ENCODE measurements around the gene RFXAP. TPM values are rescaled to one million over a fixed set of nuclear protein-coding genes. Genes with fewer than 3 reads are reported as not detected.
A peak's percentile ranks its signal among the peaks of the same experiment; 100 is the strongest.

The RFXAP gene
- total and polyA plus RNA-seq, 5 donors = 2.2 to 4.6 (median 3.8) TPM

- intact Hi-C loops (cut with DNase I) = no loop called here
- Histone ChIP-seq H3K27ac (ENCODE audit: low read length) (no peak overlapping the region), H3K4me3 (ENCODE audit: low read length) (no peak overlapping the region), H3K4me1 (ENCODE audit: control insufficient read depth, insufficient read depth, low read length) (peaks cover 6% of the 10 kb centered on the region), H3K27me3 (ENCODE audit: control insufficient read depth, insufficient read depth) (no peaks in the 10 kb centered on the region), H3K9me3 (ENCODE audit: control insufficient read depth, low read length) (no peaks in the 10 kb centered on the region)
- ATAC-seq (no peak), DNase-seq (no peak)
- WGBS = 45% methylated on average over 3 of the region's 3 CpGs
Measured at GRCh38 chr13:36840718-36841250, 21.8 kb downstream of the RFXAP start.

DNA sequence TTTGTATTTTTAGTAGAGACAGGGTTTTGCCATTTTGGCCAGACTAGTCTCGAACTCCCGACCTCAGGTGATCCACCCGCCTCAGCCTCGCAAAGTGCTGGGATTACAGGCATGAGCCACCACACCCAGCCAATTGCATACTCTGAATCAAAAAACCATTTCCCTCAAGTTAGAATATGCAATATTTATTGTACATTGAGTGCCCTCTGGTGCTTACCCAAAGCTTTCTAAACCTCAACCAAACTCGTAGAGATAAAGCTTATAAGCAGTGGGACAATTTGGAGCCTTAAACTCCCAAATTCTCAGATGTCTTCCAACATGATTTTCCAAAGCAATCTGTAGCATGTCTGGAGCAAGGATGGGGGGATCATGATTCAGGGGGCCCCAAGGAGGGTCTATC, 22.4 kb downstream of the RFXAP start:
- no peak overlapping the region for H3K4me3 ChIP-seq (ENCODE audit: low read length)
- no peak overlapping the region for H3K27ac ChIP-seq (ENCODE audit: low read length)
- DNase-seq (no peak), ATAC-seq (no peak)
- WGBS = 86% methylated on average over 5 of the region's 5 CpGs
- intact Hi-C loops (cut with DNase I) = no loop called here
- H3K9me3 ChIP-seq (ENCODE audit: control insufficient read depth, low read length) = no peaks in the 10 kb centered on the region
- H3K27me3 ChIP-seq (ENCODE audit: control insufficient read depth, insufficient read depth) = no peaks in the 10 kb centered on the region
- H3K4me1 ChIP-seq (ENCODE audit: control insufficient read depth, insufficient read depth, low read length) = peaks cover 6% of the 10 kb centered on the region

DNA sequence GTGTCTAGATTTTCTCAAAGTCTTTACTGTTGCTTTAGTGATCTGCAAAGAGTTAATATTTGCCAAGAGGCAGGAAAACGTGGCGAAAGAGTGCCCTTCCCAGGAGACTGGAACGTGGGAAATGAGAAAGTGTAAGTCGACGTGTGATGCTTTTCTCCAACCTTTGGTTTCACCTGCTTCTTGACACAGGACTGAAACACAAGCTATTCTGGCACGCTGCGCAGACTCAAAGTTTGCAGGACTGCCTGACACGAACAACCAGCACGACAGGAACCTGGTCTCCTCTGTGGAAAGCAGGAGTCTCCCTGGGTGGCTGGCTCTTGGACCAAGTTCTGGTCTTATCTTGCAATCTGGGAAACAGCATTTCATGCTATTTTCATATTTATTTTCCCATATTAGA, 28.6 kb downstream of the RFXAP start:
- DNase-seq (no peak), ATAC-seq (no peak)
- Histone ChIP-seq H3K4me3 (ENCODE audit: low read length) (no peak overlapping the region), H3K27ac (ENCODE audit: low read length) (no peak overlapping the region), H3K4me1 (ENCODE audit: control insufficient read depth, insufficient read depth, low read length) (peaks cover 3% of the 10 kb centered on the region), H3K9me3 (ENCODE audit: control insufficient read depth, low read length) (no peaks in the 10 kb centered on the region), H3K27me3 (ENCODE audit: control insufficient read depth, insufficient read depth) (no peaks in the 10 kb centered on the region)
- intact Hi-C loops (cut with DNase I) = no loop called here
- 44% methylated on average over 9 of the region's 9 CpGs for WGBS

DNA sequence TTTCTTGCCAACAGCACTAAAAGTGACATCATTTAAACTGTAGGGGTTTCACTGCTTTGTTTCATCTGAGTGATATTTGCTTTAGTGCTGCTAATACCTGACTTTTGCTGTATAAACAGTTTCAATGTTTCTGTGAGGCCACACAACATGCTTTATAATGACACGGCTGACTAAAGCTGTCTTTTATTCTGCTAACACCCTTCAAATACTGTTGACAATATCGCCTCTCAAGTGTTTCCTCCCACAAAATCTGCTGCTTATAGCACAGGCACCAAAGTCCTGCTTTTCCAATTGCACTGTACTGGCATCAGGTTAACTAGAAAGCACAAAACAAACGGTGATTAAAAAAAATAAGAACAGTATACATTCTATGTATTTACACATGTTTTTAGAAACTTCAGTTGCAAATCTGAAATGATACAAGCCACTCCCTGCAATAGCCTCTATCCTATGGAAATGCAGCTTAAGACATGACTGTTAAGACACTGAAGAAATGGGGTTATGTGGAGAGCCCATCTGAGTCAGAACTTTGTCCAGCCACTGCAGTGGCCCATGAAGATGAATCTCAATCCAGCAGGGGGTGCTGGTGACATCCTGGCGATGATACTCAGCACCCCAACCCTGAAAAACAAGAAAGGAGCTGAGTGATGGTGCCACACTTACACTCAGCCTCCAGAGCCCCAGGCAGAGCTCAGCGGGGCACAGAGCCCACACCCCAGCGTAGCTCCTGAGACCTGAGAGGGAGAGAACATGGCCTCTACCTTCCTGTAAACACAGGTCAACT, 29.4 kb downstream of the RFXAP start:
- Histone ChIP-seq H3K27ac (ENCODE audit: low read length) (no peak overlapping the region), H3K4me1 (ENCODE audit: control insufficient read depth, insufficient read depth, low read length) (peaks cover 3% of the 10 kb centered on the region), H3K9me3 (ENCODE audit: control insufficient read depth, low read length) (no peaks in the 10 kb centered on the region), H3K27me3 (ENCODE audit: control insufficient read depth, insufficient read depth) (no peaks in the 10 kb centered on the region), H3K4me3 (ENCODE audit: low read length) (no peak overlapping the region)
- 60% methylated on average over 6 of the region's 6 CpGs for WGBS
- ATAC-seq (peak; percentile 49 to 63), DNase-seq (no peak)
- intact Hi-C loops (cut with DNase I) = no loop called here

DNA sequence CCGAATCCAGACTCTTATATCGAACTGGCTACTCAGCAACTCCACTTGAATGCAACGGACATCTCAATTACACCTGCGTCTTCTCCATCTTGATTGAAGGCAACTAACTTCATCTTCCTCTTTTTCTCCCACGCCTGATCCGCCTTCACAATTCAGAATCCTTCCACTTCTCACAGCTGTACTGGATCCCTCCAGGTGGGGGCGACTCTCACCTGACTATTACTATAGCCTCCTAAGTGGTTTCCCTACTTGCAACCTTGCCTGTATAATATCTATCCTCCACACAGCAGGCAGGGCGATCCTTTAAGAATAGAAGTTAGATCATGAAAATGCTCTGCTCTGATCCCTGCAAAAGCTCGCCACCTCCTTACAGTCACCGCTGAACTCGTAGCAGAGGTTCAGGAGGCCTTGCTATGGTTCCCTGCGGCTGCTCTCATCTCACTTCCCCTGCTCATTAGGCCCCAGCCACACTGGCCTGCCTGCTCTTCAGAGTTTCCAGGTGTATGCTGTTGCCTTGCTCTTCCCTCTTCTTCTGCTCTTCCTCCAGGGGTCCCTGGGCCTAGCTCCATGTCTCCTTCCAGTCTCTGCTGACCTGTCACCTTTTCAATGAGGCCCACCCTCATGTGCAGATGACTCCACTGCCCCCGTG, 31.9 kb downstream of the RFXAP start:
- ATAC-seq (peak in 1 of 2 donors; percentile 35), DNase-seq (peak in 1 of 3 donors; percentile 46)
- no peak overlapping the region for H3K27ac ChIP-seq (ENCODE audit: low read length)
- H3K9me3 ChIP-seq (ENCODE audit: control insufficient read depth, low read length) = no peaks in the 10 kb centered on the region
- peaks cover 3% of the 10 kb centered on the region for H3K4me1 ChIP-seq (ENCODE audit: control insufficient read depth, insufficient read depth, low read length)
- H3K27me3 ChIP-seq (ENCODE audit: control insufficient read depth, insufficient read depth) = no peaks in the 10 kb centered on the region
- WGBS = 89% methylated on average over 13 of the region's 13 CpGs
- intact Hi-C loops (cut with DNase I) = loop anchor here in 1 of 4 donors (10.0 kb wide), 1 partner anchor 124 kb away; no protein-coding TSS in a partner anchor
- no peak overlapping the region for H3K4me3 ChIP-seq (ENCODE audit: low read length)

DNA sequence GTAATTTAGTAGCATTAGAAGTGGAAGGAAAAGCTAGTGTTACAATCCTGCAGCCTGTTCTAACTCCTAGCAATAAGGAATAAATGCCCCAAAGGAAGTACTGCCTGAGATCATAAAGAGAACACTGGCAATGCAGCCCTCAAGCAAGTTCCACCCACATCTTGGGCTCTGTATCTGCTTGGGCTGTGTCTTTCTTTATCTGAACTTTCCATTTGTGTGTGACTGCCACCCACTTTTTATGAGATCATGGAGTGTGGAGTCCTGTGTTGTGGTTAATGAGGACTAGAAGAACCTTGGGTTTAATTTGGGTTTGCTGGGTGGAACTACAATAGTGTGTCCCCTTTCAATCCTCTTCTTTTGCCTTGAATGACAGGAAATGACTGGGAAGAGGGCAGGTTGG, 38.2 kb downstream of the RFXAP start:
- peak; percentile 17 to 79 for ATAC-seq
- Histone ChIP-seq H3K9me3 (ENCODE audit: control insufficient read depth, low read length) (no peaks in the 10 kb centered on the region), H3K27me3 (ENCODE audit: control insufficient read depth, insufficient read depth) (no peaks in the 10 kb centered on the region), H3K4me3 (ENCODE audit: low read length) (no peak overlapping the region), H3K27ac (ENCODE audit: low read length) (no peak overlapping the region), H3K4me1 (ENCODE audit: control insufficient read depth, insufficient read depth, low read length) (no peaks in the 10 kb centered on the region)
- no peak for DNase-seq
- intact Hi-C loops (cut with DNase I) = loop anchor here in 2 of 4 donors (5.0 to 10.0 kb wide), 2 partner anchors 118 to 125 kb away; no protein-coding TSS in a partner anchor

DNA sequence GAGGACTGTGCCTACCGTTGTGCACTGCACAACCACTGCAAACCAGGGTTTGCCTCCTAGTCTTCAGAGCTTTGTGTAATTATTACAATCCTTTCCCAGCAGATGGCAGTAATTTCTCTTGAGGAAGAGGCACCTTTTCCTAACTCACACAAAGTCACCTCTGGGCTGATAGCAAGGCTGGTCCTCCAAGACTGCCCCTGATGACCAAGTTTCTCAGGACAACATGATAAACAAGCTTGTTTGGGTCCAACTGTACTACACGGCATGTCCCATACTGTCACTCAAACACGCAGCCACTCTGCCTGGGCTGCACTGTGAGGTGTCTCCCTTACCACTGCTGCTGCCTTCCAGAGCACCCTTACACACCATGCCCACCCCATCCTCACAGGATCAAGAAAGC, 39.3 kb downstream of the RFXAP start:
- intact Hi-C loops (cut with DNase I) = loop anchor here (2.0 to 10.0 kb wide), 3 partner anchors 117 to 124 kb away; no protein-coding TSS in a partner anchor
- DNase-seq (no peak), ATAC-seq (peak; percentile 65 to 67)
- no peaks in the 10 kb centered on the region for H3K4me1 ChIP-seq (ENCODE audit: control insufficient read depth, insufficient read depth, low read length)
- no peaks in the 10 kb centered on the region for H3K27me3 ChIP-seq (ENCODE audit: control insufficient read depth, insufficient read depth)
- no peak overlapping the region for H3K27ac ChIP-seq (ENCODE audit: low read length)
- H3K4me3 ChIP-seq (ENCODE audit: low read length) = no peak overlapping the region
- no peaks in the 10 kb centered on the region for H3K9me3 ChIP-seq (ENCODE audit: control insufficient read depth, low read length)
- 30% methylated on average over 3 of the region's 3 CpGs for WGBS

DNA sequence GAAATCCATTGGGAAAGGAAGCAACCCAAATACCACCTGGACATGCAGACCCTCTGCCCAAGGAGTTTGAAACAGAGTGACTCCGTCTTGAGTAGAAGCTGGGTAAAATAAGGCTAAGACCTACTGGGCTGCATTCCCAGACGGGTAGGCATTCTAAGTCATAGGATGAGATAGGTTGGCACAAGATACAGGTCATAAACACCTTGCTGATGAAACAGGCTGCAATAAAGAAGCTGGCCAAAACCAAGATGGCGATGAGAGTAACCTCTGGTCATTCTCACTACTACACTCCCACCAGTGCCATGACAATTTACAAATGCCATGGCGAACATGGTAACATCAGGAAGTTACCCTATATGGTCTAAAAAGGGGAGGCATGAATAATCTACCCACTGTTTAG, 40.2 kb downstream of the RFXAP start:
- Histone ChIP-seq H3K9me3 (ENCODE audit: control insufficient read depth, low read length) (no peaks in the 10 kb centered on the region), H3K4me1 (ENCODE audit: control insufficient read depth, insufficient read depth, low read length) (no peaks in the 10 kb centered on the region), H3K4me3 (ENCODE audit: low read length) (no peak overlapping the region), H3K27me3 (ENCODE audit: control insufficient read depth, insufficient read depth) (no peaks in the 10 kb centered on the region), H3K27ac (ENCODE audit: low read length) (no peak overlapping the region)
- WGBS = 98% methylated on average over 4 of the region's 4 CpGs
- intact Hi-C loops (cut with DNase I) = loop anchor here (2.0 to 10.0 kb wide), 3 partner anchors 116 to 123 kb away; no protein-coding TSS in a partner anchor
- ATAC-seq = no peak
- no peak for DNase-seq

DNA sequence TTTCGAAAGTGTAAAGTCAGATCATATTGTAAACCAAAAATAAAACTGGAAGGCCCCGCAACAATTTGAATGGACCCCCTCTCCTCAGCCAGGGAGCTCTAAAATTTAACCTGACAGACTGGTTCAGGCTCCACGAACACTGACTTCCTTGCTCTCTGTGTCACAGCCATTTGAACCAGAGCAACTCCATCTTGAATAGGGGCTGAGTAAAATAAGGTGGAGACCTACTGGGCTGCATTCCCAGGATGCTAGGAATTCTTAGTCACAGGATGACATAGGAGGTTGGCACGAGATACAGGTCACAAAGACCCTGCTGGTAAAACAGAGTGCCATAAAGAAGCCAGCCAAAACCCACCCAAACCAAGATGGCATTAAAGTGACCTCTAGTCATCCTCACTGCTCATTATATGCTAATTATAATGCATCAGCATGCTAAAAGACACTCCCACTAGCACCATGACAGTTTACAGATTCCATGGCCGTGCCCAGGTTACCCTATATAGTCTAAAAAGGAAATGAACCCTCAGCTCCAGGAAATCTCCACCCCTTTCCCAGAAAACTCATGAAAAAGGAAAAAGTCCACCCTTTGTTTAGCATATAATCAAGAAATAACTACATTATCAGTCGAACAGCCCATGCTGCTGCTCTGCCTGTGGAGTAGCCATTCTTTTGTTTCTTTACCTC, 43.1 kb downstream of the RFXAP start:
- no peak overlapping the region for H3K4me3 ChIP-seq (ENCODE audit: low read length)
- DNase-seq (no peak), ATAC-seq (peak; percentile 53 to 85)
- intact Hi-C loops (cut with DNase I) = no loop called here
- no peak overlapping the region for H3K27ac ChIP-seq (ENCODE audit: low read length)
- H3K9me3 ChIP-seq (ENCODE audit: control insufficient read depth, low read length) = no peaks in the 10 kb centered on the region
- no peaks in the 10 kb centered on the region for H3K4me1 ChIP-seq (ENCODE audit: control insufficient read depth, insufficient read depth, low read length)
- no peaks in the 10 kb centered on the region for H3K27me3 ChIP-seq (ENCODE audit: control insufficient read depth, insufficient read depth)
- WGBS = 74% methylated on average over 6 of the region's 6 CpGs

DNA sequence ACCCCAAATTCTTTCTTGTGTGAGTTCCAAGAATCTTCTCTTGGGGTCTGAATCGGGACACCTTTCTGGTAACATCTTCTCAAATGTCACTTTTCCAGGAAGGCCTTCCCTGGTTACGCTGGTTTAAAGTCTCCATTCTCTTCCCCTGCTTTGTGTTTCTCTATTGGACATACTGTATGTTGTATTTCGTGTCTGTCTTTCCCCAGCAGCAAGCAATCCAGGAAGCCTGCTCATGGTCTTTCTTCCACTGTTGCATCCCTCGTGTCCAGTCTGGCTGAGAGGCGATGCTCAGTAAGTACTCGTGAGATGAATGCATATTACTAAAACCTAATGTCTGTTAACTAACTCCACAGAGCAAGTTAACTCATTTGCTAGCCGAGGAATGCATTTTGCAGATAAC, 43.7 kb downstream of the RFXAP start:
- intact Hi-C loops (cut with DNase I) = no loop called here
- H3K4me1 ChIP-seq (ENCODE audit: control insufficient read depth, insufficient read depth, low read length) = no peaks in the 10 kb centered on the region
- no peaks in the 10 kb centered on the region for H3K9me3 ChIP-seq (ENCODE audit: control insufficient read depth, low read length)
- DNase-seq (no peak), ATAC-seq (peak in 1 of 2 donors; percentile 10)
- peak overlapping the region; percentile 8 for H3K27ac ChIP-seq (ENCODE audit: low read length)
- WGBS = 73% methylated on average over 7 of the region's 7 CpGs
- no peaks in the 10 kb centered on the region for H3K27me3 ChIP-seq (ENCODE audit: control insufficient read depth, insufficient read depth)
- H3K4me3 ChIP-seq (ENCODE audit: low read length) = no peak overlapping the region

- H3K4me3 ChIP-seq (ENCODE audit: low read length) = no peak overlapping the region
- H3K4me1 ChIP-seq (ENCODE audit: control insufficient read depth, insufficient read depth, low read length) = no peaks in the 10 kb centered on the region
- H3K27ac ChIP-seq (ENCODE audit: low read length) = no peak overlapping the region
- H3K27me3 ChIP-seq (ENCODE audit: control insufficient read depth, insufficient read depth) = no peaks in the 10 kb centered on the region
- 88% methylated on average over 5 of the region's 5 CpGs for WGBS
- H3K9me3 ChIP-seq (ENCODE audit: control insufficient read depth, low read length) = no peaks in the 10 kb centered on the region
- no peak for DNase-seq
- no peak for ATAC-seq
- intact Hi-C loops (cut with DNase I) = no loop called here
Measured at GRCh38 chr13:36865265-36865664, 46.2 kb downstream of the RFXAP start.
